ENCODE results near the gene ZSCAN18.
A peak's percentile ranks its signal among the peaks of the same experiment; 100 is the strongest.

ZSCAN18 gene

DNA sequence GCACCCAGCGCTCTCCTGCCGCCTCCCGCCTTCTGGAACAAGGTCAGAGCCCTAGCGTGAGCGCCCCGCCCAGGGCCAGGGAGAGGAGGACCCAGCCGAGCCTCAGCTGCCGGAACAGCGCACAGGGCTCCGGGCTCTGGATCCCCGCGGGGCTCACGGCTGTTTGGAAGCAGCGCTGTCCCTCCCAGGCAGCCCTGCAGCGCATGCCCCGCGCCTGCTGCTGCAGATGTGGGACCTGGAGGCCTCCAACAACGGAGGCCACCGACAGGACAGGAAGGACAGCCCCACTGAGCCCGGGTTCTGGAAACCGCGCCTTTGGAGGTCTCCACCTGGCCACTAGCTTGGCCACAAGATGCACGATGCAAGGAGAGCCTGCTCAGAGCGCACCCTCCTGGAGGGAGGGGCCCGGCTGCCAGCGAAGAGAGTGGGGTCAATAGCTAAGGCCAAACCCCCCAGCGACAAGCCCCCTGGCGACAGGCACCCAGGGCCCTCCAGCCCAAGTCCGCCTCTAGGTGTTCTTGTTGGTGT, 12.6 kb downstream of the ZSCAN18 start:
- DNase-seq, result no peak

DNA sequence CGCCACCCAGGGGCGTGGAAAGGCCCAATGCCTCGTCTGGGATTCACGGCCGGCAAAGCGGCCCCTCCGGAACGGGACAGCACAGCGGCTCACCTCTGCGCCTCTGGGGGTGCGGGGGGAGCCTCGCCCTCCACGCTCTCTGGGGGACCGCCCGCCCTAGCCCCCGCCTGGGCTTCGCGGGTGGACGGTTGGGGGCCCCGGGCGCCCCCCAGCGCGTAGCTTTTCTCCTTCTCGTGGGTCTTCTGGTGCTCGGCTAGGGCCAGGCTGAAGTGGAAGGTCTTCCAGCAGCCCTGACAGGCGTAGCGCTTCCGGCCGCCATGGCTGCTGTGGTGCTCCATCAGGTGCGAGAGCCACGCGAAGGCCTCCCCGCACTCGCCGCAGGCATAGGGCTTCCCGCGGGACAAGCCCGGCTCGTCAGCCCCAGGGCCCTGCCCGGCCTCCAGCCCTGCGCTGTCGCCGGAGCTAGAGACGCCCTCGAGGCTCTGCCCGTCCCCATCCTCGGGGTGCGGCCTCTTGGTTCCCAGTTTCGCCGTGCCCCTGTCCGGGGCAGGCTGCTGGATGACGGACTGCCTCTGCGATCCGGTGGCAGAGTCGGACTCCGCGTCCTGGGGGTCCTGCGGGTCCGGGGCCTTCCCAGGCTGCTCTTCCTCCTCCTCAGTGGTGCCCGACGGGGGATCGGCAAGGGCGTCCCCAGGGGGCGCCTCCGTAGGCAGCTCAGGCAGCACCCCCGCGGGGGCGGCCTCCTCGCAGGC, 13.3 kb downstream of the ZSCAN18 start:
- DNase-seq, result no peak

DNA sequence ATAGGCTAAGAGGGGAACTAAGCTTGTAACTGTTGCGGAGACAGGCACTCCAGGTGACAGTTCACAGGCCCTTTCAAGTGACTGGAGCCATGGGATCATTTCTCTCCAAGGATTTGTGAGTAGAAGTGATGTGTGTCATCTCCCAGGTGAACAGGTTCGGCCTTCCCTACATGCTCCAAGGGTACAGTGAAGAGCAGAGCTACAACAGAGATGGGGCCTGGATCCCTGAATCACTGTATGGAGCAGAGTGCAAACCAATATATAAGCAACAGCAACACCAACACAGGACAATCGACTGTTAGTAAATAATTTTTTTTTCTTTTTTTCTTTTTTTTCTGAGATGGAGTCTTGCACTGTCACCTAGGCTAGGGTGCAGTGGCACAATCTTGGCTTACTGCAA, 15.0 kb downstream of the ZSCAN18 start:
- DNase-seq, result no peak

DNA sequence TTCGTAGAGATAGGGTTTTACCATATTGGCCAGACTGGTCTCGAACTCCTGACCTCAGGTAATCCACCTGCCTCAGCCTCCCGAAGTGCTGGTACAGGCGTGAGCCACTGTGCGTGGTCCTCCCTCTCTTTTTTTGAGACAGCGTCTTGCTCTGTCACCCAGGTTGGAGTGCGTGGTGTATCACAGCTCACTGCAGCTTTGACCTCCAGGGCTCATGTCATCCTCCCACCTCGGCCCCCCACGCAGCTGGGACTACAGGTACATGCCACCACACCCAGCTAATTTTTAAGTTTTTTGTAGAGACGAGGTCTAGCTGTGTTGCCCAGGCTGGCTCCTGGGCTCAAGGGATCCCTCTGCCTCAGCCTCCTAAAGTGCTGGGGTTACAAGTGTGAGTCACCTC, 18.2 kb downstream of the ZSCAN18 start:
- DNase-seq, result no peak

DNA sequence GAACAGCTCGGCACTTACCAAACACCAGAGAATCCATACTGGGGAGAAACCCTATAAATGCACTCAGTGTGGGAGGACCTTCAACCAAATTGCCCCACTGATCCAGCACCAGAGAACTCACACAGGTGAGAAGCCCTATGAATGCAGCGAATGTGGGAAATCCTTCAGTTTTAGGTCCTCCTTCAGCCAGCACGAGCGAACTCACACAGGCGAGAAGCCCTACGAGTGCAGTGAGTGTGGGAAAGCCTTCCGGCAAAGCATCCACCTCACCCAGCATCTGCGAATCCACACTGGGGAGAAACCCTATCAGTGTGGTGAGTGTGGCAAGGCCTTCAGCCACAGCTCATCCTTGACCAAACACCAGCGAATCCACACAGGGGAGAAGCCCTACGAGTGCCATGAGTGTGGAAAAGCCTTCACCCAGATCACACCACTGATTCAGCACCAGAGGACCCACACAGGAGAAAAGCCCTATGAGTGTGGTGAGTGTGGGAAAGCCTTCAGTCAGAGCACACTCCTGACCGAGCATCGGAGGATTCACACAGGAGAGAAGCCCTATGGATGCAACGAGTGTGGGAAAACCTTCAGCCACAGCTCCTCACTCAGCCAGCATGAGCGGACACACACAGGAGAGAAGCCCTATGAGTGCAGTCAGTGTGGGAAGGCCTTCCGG, 30.7 kb downstream of the ZSCAN18 start:
- DNase-seq, result no peak

DNA sequence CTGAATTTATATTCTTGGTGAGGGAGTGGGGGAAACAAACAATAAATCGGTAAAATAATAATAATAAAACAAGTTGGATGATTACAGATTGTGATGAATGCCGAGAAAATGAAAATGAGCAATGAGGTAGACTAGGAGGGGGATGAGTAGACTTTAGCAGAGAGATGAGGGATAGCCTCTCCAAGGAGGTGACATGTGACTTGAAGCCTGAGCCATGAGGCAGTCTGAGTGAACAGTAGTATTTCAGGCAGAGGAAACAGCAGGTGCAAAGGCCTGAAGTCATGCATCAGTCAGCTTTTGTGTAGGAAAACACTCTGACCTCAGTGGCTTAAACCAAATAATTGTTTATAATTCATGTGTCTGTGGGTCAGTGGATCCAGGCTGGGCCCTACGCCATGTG, 34.3 kb downstream of the ZSCAN18 start:
- DNase-seq, result no peak

DNA sequence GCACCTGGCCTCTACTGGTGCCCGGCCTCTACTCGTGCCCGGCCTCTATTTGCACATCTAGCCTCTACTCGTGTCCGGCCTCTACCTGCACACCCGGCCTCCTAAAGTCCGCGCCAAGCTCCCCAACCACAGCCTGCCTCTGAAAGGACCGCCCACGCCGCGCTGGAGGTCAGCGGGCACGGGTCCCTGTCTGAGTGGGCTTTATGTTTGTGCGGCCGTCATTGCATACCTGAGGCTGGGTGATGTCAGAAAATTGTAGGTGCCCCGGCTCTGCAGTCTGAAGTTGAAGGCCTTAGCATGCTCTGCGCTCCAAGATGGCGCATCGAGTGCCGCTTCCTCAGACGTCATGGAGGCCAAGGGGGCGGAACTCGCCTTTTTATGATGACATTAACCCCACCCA, 37.8 kb downstream of the ZSCAN18 start:
- DNase-seq, result no peak

DNA sequence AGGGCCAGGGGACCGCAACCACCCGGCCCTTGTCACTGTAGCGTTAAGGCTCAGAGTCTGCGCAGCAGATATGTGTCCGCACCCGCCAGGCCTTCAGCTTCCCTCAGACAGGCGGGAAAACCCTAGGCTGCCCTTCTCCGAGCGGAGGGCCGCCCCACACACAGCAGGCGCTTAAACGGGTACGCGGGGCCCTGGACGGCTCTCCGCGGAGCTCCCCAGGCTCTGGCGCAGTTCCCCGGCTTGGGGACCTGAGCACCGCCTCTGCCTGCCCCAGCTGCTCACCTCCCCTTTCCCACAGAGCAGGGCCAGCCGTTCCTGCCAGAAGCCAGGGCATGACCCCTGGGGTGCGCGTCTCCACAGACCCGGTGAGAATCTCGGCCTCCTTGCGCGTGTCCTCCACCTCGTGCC, 38.4 kb downstream of the ZSCAN18 start:
- DNase-seq, result no peak

DNA sequence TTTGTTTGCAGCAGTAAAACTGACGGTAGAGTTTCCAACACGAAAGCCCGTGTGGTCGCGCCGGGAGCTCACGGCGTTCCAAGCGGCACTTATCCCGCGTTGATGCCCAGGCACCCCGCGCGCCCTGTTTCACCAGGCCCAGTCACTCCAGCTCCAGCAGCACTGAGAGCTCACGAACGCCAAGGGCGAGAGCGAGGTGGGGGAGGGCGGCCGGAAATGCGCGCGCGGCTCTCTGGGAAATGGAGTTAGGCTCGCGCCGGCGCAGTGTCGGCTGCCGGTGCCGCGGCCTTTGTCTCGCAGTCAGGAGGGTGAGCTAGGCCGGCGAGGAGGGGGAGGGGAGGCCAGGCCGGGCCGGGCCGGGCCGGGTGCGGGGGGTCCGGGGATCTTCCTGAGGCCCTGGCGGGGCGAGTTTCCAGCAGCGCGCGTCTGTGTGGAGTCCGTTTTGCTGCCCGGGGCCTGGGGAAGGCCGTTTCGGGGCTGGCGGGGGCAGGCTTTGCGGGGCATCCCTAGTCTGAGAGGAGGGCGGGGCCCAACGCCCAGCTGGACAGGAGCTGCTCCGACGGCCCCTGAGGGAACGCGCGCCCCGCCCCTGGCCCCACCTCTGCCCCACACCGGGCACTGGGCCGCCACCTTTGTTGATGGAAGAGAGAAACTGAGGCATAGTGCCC, 38.9 kb downstream of the ZSCAN18 start, which contains the start of gene ZNF135:
TSS of gene ZNF135 (plus strand) at position 280 of the 668 bp plus-strand sequence. CDS start 721 bp downstream, outside the sequence.
- DNase-seq, result peak; percentile 68

DNA sequence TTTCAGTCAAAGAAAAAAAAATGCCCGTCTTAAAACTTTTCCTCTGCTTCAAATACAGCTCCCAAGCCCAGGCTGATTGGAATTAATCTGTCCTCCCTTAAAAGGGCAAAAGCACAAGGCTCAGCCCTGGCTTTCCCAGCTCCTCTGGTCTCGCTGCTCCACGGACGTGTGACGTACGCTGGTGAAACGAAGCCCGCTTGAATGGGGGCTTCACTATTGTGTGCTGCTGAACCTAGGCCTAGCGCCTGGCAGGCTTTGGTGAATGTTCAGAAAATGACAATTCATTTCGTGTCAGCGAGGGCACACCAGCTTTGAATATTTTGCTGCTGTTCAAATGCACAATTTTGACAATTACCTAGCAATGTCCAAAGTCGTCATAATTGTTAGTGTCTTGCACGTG, 39.6 kb downstream of the ZSCAN18 start:
- no peak for DNase-seq

DNA sequence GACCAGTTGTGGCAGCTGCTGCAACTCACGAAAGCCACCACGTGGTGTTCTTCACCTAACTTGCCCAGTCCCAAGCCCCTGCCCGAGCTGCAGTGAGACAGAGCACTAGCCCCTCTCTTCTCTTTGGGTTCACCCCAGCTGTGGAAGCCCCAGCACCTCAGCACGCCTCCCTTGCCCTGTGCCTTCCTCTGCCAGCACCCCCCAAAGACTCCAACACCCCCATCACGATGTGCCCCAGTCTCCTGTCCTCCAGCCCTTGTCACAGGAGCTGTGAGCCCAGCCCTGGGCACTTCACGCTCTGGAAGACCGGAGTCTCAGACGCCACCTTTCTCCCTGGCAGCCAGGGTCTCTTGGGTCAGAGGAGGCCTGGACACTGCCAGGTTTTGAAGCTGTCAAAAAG, 41.2 kb downstream of the ZSCAN18 start:
- no peak for DNase-seq

DNA sequence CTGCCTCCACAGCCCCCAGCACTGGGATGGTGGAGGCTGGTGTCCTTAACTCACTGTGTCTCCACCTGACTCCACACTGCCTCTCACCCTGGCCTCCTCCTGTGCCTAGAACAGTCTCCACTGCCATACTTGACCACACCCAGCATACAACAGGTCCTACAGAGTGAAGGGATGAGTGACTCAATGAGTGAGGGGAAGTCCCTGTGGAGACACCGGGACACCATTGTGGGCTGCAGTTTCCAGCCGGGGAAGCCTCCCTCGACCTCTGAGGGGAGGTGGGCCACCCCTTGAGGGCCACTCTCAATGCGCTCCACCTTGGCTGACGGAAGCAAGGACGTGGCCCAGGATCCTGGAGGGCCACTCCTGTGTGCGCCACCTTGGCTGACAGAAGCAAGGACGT, 41.8 kb downstream of the ZSCAN18 start:
- DNase-seq, result no peak

DNA sequence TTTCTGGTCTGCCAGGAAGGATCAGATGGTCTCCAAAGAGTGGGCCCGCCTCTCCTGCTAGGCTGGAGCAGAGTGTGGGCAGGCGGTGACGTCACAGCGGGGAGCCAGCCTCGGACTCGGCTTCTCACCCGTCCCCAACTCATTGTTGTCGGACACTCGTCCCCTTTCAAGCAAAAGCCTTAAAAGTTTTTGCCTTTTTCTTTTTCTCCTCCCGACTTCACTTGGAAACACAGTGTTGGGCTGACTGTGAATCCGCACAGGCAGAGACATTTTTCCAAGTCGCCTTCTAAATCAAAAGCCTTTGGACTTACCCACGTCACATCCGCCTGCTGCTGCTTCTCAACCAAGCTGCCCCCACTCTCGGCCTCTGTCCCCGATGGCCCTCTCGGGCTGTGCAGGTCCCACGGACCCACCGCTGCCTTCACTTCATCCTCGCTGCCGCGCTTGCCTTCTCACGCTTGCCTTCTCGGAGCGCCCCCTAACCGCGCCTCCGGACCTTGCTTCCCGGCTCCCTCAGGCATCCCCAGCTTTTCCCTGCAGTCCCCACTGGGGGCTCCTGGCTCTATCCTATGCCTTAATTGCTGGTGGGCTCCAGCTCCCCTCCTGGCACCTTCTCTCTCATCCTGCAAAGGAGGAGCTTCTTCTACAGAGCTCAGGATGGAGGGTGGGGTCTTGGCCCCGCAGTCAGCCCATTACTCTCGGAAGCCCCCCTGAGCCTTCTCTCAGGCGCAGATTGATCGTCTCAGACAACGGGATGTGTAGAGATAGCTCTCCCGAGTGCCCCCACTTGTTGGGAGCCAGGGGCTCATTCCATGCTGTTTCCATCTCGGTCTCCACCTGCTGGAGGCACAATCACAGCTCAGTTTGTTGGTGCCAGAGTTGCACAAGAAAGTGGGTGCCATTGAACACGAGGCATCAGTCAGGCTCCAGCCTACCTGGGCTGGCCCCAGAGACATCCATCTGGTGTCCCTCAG, 42.8 kb downstream of the ZSCAN18 start:
- no peak for DNase-seq

DNA sequence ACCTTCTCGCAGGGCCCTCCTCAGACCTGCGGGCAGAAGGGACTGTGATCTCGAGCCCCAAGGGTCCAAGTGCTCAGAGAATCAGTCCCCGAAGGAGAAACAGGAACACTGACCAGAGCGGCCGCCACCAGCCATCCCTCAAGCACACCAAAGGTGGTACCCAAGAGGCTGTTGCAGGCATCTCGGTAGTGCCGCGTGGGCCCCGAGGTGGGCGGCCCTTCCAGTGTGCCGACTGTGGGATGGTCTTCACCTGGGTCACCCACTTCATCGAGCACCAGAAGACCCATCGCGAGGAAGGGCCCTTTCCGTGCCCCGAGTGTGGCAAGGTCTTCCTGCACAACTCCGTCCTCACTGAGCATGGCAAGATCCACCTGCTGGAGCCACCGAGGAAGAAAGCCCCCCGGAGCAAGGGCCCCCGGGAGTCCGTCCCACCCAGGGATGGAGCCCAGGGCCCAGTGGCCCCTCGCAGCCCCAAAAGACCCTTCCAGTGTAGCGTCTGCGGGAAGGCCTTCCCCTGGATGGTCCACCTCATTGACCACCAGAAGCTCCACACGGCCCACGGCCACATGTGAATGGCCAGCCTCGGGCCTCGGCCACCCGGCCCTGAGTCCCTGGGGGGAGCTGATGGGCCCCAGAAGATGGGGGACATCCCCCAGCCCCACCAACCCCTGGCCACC, 44.4 kb downstream of the ZSCAN18 start:
- DNase-seq, result no peak

DNA sequence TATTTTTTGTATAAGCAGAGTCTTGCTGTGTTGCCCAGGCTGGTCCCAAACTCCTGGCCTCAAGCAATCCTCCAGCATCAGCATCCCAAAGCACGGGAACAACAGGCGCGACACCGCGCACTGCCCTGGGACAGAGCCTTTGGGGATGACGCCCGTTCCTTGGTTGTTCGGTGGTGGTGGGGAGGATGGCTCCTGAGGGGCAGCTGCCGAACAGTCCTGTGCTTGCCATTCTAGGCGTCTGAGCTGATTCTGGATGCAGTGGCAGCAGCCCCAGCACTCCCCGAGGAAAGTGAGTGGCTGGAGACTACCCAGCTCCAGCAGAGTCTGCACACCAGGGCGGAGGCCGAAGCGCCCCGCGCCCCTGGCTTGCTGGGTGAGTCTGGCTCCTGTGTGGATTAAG, 45.8 kb downstream of the ZSCAN18 start:
- no peak for DNase-seq

DNA sequence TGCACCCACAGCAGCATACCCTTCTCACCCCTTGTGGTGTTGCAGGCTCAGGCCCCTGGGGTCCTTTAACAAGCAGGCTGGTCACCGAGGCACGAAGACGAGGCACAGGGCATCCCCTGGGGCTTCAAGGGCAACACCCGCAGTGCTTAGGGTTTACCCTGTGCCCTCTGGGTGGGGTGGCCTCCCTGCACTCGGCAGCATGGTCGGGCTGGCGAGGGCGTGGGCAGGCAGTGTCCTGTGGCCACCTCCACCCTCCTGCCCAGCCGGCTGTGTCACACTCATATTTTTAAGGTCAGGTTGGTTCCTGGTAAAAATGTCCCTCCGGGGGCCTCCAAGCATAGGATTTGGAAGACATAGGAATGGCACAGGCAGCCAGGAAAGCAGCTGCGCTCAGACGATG, 50.4 kb downstream of the ZSCAN18 start:
- no peak for DNase-seq

DNA sequence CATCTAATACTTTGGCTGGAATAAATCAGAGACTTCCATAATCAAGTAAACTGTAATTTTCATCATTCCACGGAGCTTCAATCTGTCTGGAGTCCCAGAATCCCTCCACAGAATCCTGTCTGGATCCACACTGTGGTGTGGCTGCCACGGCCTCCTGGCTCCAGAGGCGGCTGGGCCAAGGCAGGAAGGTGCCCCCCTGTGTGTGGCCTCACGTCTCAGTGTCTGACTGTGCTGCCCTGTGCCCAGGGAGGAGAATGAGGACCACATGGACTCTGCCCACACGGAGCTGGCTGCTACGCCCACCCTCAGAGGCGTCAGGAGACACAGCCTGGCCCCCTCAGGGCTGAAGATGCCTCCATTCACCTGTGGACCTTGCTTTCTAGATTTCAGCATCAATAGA, 51.2 kb downstream of the ZSCAN18 start:
- no peak for DNase-seq

DNA sequence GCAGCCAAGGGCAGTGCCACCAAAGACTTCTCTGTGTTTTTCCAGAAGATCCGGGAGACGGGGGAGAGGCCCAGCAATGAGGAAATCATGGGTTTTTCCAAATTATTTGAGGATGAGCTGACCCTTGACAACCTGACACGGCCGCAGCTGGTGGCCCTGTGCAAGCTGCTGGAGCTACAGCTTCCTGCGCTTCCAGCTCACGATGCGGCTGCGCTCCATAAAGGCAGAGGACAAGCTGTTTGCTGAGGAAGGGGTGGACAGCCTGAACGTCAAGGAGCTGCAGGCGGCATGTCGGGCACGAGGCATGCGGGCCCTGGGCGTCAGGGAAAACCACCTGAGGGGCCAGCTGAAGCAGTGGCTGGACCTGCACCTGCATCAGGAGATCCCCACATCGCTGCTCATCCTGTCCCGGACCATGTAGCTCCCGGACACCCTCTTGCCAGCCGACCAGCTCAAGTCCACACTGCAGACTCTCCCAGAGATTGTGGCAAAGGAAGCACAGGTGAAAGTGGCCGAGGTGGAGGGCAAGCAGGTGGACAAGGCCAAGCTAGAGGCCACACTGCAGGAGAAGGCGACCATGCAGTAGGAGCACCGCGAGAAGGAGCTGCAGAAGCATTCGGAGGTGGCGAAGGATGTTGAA, 52.5 kb downstream of the ZSCAN18 start:
- DNase-seq, result no peak

DNA sequence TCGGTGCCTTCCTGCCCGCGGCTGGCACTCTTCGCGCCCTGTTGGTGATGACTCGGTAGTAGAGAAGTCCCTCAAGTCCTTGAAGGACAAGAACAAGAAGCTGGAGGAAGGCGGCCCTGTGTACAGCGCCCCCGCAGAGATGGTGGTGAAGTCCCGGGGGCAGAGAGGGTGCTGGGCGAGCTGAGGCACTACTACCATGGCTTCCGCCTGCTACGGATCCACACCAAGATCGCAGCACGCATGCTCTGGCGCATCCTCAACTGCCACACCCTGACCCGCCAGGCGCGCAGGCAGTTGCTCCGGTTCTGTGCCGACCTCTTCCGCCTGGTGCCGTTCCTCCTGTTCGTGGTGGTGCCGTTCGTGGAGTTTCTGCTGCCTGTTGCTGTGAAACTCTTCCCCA, 53.1 kb downstream of the ZSCAN18 start:
- no peak for DNase-seq

DNA sequence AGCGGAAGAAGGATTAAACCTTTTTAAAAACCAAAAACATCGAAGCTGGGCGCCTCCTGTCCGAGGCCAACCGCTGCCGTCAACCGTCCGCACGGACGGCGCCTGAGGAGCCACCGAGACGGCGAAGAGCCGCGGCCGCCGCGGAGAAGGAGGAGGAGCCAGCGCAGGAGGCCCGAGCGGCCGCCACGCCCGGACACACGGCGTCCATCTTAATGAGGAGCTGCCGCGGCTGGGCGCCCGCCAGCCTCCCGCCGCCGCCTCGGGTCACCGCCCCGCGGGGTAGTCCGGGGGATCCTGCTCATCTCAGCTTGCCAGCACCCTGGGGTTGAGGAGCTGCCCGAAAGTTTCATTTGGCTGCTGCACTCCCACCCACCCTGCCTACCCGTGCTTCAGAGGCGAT, 53.6 kb downstream of the ZSCAN18 start:
- DNase-seq, result no peak
